ENCODE data around the gene PDE5A.

GRCh38 chr4:119477412-119478053 lies 151.1 kb downstream of the PDE5A start:
- no peak for TF ChIP-seq CTCF (IDR thresholded peaks at IDR 0.05; ENCODE audit: extremely low read depth in 1 of 2, insufficient read depth in 1 of 2, low read depth in 1 of 2, low read length in 2 of 2)
- no peak for TF ChIP-seq POLR2A (IDR thresholded peaks at IDR 0.05; ENCODE audit: low read depth, low read length)
- TF ChIP-seq FOS (IDR thresholded peaks at IDR 0.05; ENCODE audit: borderline replicate concordance, insufficient read depth, low read length), result no peak
- no peak for TF ChIP-seq EZH2 (IDR thresholded peaks at IDR 0.05; ENCODE audit: borderline replicate concordance, low read depth, low read length, severe bottlenecking)
